NCI-H146 treated with DMSO at 0.1 percent for 48 hours (cell line): ENCODE measurements around the gene ARMS2.

Source experiments
- DNase-seq: peaks from one replicate; lab custom pipeline; 2025; ENCODE audit not compliant: unreplicated experiment; lab: John Stamatoyannopoulos, UW

ARMS2 gene

DNA sequence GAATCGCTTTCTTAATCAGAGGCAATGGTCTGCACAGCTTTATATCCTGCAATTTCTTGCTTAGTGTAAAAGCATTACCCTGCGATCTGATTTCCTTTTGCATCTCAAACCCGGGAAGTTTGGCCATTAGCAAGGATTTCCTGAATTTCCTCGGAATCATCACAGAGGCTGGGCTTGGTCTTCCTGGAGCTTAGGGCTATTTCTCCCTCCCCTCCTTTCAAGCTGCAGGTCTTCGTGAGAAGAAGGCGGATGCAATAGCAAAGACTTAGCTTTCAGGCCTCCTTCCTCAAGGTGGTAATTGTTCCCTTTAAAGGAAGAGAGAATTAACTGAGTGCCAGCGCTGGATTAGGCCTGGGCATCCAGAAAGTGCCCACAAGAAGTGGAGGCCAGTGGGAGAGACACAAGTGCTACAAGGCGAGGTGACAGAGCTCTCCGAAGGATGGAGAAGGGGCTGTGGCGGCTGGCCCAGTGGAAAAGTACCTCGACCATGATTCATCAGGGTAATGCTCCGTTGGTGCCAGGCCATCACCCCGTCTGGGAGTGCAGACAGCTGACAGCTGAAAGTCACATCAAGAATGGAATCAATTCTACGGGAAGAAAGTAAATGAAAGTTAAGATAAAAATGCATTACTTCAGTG lies 4.0 kb upstream of the ARMS2 start:
- DNase-seq: no peak

DNA sequence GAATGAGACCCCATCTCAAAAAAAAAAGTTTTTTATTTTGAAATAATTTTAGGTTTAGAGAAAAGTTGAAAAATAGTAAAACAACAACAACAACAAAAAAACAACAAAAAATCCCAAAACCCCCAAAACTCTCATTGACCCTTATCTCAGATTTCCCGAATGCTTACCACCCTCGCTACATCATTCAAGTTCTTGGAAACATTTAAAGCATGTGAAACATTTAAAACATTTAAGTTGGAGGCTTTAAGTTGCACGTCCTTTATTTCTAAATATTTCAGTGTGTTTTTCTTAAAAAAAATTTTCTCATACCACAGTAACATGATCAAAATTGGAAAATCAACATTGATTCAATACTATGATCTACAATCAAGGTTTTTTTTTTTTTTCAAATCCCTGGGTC lies 382 bp upstream of the ARMS2 start:
- no peak for DNase-seq

DNA sequence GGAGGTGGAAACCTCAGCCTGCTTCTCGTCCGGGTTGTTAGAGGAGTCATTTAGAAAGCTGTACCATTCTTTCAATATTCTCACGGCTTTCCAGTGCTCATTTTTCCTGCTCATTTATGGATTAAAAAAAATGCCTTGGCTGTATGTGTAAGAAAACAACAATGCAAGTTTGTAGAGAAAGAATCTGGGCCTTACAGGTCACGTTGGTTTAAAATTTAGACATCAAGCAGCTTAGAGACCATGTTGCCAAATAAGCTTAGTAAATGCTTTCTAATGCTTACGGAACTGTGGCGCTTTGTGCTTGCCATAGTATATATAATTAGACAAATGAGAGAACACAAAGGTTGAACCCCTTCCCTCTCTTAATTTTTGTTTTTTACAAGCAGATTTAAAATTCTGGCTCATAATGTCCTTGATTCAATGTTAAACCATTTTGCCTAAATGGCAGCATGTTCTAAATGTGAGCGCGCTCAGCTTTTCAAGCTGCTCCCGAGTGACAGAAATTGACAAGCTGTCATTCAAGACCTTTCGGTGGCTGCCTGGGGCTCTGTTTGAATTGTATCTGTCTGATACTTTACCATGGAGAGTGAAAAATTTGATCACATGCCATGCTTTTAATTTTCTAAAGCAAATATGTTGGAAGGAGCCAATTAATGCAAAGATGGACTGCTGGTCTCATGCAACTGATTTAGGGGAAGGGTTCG lies 1.1 kb downstream of the ARMS2 start:
- no peak for DNase-seq

DNA sequence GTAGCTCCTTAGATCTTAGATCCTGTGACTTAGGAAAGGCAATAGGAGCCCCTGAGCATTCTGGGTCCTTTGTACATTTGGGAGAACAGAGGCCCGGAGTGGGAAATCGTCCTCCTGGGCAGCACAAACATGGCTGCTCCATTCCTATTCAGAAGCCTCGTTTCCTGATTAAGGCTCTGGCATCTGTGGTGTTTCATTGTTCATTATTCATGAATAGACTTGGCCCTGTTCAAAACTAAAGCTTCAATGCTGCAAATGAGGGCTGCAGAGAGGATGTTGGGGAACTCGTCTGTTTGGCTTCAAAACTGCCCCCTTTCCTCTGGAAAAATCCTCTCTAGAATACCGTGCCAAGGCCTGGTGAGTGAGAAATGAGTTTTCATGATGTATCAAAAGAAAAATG lies 3.5 kb downstream of the ARMS2 start:
- no peak for DNase-seq

DNA sequence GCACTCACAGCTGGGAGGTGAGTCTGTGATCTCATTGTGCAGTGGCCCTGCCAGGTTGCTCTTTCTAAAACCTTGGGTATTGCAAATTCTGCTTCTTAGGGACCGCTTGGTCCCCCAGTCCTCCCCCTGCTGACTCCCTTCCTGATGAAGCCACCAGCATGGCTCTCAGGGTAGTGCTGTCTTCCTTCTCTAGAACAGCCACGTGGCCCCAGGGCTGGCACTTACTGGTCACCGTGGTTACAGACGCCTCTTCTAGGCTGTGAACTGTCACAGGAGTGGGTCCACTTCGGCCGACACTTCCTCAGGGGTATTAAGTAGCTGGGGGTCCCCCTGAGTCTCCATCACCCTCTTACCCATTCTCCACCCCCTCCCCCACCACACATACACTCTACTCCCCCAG lies 4.2 kb downstream of the ARMS2 start:
- no peak for DNase-seq

DNA sequence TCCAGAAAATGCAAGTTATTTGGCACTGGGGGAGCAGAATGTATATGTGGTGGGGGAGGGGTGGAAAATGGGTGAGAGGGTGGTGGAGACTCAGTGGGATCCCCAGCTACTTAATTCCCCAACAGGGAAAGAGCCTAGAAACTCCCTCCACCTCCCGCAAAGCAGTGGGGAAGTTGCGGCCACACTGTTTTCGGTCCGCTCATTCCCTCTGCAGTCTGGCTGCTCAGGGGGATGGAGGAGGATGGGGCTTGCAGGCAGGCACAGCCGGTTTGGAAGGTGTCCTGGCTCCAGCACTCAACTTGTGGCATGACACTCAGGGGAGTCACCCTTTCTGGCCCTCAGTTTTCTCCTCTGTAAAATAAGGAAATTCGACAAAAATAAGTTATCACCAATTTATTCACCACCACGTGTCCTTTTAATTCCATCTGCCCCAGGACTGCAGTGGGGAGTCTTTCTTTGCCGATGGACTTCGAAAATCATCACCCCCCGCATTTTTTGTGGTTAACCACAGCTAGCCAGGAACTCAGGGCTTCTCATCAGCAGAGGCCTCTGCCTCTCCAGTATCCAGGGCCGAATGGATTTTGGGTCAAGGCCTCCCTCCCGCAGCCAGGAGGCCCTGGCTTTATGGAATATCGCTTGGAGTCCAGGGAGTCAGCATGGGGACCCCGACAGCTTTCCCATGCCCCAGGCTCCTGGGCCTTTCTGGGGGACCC lies 5.3 kb downstream of the ARMS2 start:
- DNase-seq: no peak

DNA sequence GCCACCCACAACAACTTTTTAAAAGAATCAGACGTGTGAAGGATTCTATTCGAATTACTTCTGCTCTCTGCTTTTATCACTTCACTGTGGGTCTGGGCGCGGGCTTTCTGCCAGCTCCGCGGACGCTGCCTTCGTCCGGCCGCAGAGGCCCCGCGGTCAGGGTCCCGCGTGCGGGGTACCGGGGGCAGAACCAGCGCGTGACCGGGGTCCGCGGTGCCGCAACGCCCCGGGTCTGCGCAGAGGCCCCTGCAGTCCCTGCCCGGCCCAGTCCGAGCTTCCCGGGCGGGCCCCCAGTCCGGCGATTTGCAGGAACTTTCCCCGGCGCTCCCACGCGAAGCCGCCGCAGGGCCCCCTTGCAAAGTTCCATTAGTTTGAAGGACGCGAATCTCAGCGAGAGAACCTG lies 6.4 kb downstream of the ARMS2 start:
- no peak for DNase-seq

DNA sequence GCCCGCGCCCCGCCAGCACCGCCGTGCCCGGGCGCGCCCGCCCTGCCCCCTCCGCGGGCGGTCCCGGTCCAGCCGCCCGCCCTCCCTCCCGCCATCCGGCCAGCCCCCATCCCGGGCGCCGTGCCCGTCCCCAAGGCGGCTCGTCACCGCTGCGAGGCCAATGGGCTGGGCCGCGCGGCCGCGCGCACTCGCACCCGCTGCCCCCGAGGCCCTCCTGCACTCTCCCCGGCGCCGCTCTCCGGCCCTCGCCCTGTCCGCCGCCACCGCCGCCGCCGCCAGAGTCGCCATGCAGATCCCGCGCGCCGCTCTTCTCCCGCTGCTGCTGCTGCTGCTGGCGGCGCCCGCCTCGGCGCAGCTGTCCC lies 6.9 kb downstream of the ARMS2 start, which contains the start of gene HTRA1:
Gene HTRA1, plus strand, starts transcription at position 187 of the 362 bp plus-strand sequence. Its CDS starts 100 bp downstream, at position 287.
- peak; percentile 6 for DNase-seq

DNA sequence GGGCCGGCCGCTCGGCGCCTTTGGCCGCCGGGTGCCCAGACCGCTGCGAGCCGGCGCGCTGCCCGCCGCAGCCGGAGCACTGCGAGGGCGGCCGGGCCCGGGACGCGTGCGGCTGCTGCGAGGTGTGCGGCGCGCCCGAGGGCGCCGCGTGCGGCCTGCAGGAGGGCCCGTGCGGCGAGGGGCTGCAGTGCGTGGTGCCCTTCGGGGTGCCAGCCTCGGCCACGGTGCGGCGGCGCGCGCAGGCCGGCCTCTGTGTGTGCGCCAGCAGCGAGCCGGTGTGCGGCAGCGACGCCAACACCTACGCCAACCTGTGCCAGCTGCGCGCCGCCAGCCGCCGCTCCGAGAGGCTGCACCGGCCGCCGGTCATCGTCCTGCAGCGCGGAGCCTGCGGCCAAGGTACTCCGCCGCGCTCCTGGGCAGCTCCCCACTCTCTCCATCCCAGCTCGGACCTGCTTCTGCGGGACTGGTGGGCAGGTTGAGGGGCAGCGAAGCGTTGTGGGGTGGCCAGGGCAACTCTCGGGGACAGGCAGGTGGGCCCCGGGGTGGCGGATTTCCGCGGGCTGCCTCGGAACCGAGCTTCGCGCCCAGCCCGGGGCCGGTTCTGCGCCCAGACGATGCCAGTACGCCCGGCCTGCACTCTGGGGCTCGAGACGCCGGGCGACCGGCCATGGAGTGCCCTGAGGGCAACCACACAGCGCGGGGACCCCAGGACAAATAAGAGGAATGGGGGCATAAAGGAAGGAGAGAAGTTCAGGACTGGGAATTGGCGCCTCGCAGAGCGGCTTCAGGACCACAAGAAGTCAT lies 7.5 kb downstream of the ARMS2 start:
- peak; percentile 10 for DNase-seq

DNA sequence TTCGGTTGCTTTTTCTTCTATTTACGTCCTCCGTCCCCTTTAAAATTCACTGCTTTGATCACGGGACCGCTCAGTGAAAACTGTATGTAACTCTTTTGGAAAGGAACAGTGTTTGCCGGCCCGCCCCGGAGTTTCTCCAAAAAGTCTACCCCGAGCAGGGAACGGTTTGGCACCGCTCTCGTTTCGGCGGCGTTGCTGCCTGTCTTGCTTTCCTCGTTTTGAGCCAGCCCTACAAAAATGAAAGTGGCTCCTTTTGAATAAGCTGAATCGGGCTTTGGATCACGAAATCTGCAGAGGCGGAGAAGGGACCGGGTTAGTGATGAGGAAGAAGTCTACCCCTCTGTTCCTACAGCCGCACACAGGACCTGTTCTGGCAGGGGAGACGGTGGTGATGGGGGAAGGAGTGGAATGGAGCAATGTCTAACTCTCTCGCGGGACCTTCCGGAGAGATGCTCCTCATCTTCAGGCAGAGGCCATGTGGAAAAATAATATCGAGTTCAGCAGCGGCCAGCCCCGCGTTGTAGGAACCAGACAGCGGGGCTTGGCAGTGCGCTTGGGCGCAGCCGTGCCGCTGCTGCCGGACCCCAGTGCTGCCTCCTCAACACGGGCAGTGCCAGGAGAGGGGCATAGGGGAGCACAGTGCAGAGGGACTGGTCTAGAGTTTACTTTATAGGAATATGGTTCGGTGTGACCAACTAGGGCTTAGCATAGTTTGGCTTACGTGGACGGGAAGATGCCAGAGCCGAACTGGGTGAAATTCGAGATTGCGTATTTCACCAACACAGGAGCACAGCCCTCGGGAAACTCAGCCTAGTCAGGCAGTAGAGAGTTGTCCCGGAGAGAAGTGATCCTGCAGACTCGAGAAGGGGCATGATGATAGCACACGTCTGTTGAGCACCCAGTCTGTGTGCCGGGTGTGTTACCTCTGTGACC lies 8.3 kb downstream of the ARMS2 start:
- no peak for DNase-seq

DNA sequence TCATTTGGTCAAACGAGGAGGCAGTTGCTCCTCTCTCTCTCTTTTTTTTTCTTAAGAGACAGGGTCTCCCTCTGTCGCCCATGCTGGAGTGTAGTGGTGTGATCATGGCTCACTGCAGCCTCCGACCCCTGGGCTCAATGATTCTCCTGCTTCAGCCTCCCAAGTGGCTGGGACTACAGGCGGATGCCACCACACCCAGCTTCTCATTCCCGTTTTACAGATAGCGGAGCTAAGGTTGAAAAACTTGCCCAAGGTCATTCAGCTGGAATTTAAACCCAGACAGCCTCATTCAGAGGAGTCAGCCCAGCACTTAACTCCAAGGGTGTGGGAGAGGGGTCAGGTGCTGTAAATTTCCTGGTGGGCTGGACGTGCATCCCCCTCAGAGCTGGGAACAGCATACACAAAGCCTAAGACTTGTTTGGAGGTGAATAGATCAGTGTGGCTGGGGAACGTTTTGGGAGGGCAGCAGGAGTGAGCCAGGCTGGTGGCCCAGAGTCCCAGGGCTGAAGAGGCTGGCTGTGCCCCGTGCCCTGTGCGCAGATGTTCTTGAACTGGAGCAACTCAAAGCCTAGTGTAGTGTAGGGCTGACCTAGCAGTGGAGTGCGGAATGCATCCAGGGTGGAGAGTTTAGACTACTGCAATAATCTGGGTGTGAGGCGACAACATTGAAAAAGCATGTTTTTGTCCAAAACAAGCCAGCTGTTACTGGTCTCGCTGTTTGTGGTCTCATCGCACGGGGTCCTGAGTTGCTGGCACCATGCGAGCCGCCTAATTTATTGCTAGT lies 9.2 kb downstream of the ARMS2 start:
- no peak for DNase-seq

DNA sequence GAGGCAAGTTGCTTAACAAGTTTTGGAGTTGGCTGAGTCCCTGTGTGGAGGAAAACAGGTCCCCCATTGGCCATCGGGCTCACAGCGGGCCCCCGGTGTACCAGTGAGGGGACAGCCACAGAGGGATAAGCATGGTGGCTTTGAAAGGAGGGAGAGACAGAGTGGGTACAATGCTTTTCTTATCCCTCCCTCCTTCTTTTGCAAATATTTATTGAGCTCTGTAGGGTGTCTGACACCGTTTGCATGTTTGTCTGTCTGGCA lies 9.7 kb downstream of the ARMS2 start:
- DNase-seq: no peak

DNA sequence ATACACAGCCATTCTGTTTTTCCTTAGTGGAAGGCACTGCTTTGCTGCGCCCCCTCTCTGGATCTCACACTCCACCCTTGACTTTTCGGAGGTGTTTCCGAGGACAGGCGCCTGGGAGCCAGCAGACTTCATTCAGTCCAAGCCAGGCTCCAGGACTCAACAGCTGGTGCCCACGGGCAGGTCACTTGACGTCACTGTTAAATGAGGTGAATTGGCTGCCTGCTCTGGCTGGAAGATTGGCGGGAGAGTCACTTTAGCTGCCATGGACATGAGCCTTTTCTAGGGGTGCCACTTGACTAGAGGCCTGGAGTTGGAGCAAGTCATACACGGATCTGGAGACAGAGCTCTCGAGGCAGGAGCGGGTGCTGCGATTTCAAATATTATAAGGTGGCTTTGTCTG lies 10.1 kb downstream of the ARMS2 start:
- no peak for DNase-seq

DNA sequence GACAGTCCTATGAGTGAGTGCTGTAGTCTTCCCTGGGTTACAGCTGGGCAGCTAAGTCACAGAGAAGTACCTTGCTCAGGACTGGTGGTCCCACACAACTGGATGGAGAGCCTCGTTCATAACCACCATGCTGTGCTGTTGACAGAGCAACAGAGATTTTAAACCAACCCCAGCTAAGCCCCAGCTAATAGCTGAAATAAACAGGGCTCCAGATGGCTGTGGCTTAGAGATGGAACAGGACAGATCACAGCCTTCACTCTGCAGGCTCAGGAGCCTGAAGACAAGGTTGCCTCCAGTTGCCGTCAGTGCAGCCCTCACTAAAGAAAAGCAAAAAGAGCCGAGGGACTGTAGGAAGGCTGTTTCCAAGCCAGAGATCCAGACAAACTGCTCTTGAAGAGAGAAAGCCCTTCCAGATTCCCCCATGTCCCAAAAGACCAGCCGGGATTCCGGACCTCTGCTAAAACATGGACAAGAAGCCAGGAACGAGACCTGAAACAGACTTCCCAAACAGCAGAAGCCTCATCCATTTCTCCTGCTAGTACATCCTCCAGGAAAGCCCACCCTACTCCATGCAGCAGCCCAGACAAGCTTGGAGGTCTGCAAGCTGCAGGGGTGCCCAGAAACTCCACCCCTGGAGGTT lies 11.1 kb downstream of the ARMS2 start:
- DNase-seq: no peak

DNA sequence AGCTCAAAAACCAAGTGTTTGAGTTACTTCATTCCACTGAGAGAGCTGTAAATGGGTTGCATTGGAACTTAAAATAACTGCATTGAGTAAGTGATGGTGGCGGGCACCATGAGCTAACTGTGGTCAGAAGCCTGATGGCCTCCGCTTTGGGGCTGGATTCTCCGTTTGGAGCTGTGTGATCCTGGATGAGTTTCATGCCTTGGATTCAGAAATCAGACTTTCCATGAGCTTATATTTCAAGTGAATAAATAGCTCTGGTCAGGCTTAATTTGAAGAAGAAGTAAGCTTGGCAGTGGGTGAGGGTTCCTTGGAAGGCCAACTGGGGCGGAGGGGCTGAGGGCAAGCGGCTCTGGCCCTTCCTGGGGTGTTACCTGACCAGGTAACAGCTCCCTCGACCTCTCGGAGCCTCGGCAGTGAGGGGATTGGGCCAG lies 12.5 kb downstream of the ARMS2 start:
- DNase-seq: no peak

DNA sequence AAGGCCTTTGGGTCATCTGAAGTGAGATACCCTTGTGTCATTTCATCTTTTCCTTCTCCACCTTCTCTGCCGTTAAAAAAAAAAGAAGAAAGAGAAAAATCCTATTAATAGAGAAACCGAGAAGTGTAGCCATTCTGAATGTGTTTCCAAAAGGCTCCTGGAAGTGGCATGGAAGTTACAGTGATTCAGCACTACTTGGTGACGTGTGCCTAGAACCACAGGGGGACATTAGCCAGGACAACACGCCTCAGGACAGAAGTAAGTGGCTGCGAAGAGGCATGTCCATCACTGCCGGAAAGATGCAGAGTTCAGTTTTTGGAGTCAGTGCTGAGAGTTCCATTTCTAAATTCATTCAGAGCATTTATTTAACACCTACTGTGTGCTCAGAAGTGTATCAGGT lies 13.2 kb downstream of the ARMS2 start:
- DNase-seq: no peak

DNA sequence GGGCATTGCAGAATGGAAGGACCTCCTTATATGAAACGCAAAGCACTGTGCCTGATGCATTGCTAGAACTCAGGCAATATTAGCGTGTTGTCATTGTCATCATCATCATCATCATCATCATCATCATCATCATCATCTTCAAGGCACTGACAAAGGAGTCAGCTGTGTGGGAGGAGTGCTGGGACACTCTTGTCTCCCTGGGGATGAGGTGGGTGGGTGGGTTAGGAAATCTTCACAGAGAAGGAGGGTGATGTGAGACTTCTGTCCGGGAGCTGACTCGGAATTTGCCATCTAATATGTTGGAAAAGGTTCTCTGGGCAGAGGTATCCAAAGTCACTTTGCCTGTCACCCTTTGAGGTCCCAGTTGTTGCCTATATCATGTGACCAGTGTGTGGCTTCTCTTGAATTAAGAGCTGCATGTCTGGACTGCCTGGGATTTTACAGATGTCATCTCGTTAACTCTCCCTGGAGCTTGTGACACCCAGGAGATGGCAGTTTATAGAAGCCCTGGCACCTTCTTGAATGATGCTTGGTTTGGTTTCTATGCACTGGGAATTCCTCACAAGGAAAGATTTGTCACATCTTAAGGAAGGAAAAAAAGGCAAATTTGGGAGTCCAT lies 14.0 kb downstream of the ARMS2 start:
- peak; percentile 28 for DNase-seq

DNA sequence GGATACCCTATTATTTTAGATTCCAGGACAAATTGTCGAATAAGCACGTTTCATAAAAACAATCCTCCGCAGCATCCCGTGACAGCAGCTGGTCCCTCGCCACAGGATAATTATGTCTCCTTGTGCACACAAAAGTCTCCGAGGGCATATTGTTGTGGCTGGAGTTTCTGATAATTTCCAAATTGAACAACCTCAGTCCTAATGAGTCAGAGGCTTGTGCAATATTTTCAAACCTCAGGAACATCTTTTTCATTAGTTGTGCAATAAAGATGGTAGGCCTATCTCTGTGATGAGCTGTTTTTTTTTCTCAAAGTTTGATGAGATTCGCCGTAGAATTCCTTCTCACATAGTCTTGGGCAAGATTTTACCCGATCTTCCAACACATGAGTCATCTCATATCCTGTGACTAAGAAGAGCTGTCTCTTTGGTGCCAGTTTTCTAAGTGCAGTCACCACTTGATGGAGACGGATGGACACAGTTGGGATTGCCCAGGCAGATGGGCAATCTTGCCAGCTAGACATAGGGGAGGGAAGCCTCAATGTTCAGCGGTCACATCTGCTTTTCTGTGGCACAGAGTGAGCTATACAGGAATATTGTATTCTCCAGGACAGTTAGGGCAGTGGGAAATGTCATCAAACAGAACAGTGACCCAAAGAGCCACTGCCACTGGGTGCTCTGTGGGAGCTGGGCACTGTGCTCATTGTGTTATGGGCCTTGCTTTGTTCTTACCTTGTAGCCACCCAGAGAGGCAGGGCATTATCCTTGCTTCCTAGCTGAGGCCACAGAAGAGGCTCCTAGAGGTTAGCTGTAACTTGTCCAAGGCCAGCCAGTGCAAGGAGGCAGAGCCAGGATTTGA lies 14.7 kb downstream of the ARMS2 start:
- DNase-seq: peak; percentile 51
